Prostate gland (tissue), 2 donors: ENCODE data around the gene CLDN5. TPM values are rescaled to one million over a fixed set of nuclear protein-coding genes. Genes with fewer than 3 reads are reported as not detected.

Source experiments
- DNase-seq: peaks from one replicate; pipeline ENCODE4 v3.0.0-alpha.2; 2019; ENCODE audit warnings: low spot score
- H3K27ac ChIP-seq, 2 donors: fragments of 200-600 bp; sonication (generic); 2 replicates each; pipeline ENCODE4 v1.5.1; 2017 to 2019
- H3K27me3 ChIP-seq: fragments of 200-600 bp; sonication (generic); replicated peaks from 2 replicates; pipeline ENCODE4 v1.5.1; 2019; ENCODE audit not compliant: insufficient read depth
- H3K36me3 ChIP-seq, 2 donors: fragments of 200-600 bp; sonication (generic); 1 replicate in 1 of 2; 2 replicates in 1 of 2; pipeline versions ENCODE4 v1.5.1 to v1.8.1; 2017 to 2019
- H3K4me1 ChIP-seq: fragments of 200-600 bp; sonication (generic); replicated peaks from 2 replicates; pipeline ENCODE4 v1.5.1; 2019
- H3K4me3 ChIP-seq, 2 donors: fragments of 200-600 bp; sonication (generic); 2 replicates each; pipeline ENCODE4 v1.5.1; 2017 to 2019
- H3K9me3 ChIP-seq: fragments of 200-600 bp; sonication (generic); 2 replicates; pipeline ENCODE4 v1.5.1; 2017
- POLR2A ChIP-seq: fragments of 450-650 bp; IDR thresholded peaks from one replicate; pipeline ENCODE4 v1.6.1; 2016; ENCODE audit warnings: antibody characterized with exemption, mild to moderate bottlenecking
- POLR2AphosphoS5 ChIP-seq: sonication (generic); formaldehyde crosslinking; IDR thresholded peaks from one replicate; pipeline ENCODE4 v1.6.1; 2017; ENCODE audit warnings: antibody characterized with exemption
- WGBS: methylation state at CpG from one replicate; pipeline ENCODE4 v1.1.5; 2018; 5-methylcytosine and 5-hydroxymethylcytosine counted together
- intact Hi-C: fragments of 100-400 bp; cut with DNase I; formaldehyde crosslinking; loops from one replicate; pipeline ENCODE4 v1.14.2; 2022
- total RNA-seq, 2 donors: library from RNA; depleted of rRNA; stranded (reverse); fragments of >200 nt; gene quantifications; one replicate each; pipeline ENCODE4 v1.1.0, GENCODE V29; 2016
- TF ChIP-seq, protein P1 (sequence below), 4 experiments: fragments of 200-600 bp in 2 of 4; fragments of 450-650 bp in 2 of 4; sonication (generic) in 2 of 4; IDR thresholded peaks; 1 replicate in 3 of 4; 2 replicates in 1 of 4; pipeline ENCODE4 v1.5.1; 2016 to 2019; ENCODE audit warnings: antibody characterized with exemption in 4 of 4, mild to moderate bottlenecking in 2 of 4, moderate library complexity in 2 of 4

The CLDN5 gene
- total RNA-seq, 2 donors from 2014 or later = 31.9 to 46.9 TPM

- intact Hi-C loops = no loop called here
- Histone ChIP-seq H3K4me3 (no peak overlapping the region), H3K27ac (no peak overlapping the region), H3K4me1 (no peaks in the 10 kb centered on the region), H3K27me3 (no peaks in the 10 kb centered on the region), H3K9me3 (no peaks in the 10 kb centered on the region), H3K36me3 (no peaks in the 10 kb centered on the region)
- TF ChIP-seq, protein P1, sequence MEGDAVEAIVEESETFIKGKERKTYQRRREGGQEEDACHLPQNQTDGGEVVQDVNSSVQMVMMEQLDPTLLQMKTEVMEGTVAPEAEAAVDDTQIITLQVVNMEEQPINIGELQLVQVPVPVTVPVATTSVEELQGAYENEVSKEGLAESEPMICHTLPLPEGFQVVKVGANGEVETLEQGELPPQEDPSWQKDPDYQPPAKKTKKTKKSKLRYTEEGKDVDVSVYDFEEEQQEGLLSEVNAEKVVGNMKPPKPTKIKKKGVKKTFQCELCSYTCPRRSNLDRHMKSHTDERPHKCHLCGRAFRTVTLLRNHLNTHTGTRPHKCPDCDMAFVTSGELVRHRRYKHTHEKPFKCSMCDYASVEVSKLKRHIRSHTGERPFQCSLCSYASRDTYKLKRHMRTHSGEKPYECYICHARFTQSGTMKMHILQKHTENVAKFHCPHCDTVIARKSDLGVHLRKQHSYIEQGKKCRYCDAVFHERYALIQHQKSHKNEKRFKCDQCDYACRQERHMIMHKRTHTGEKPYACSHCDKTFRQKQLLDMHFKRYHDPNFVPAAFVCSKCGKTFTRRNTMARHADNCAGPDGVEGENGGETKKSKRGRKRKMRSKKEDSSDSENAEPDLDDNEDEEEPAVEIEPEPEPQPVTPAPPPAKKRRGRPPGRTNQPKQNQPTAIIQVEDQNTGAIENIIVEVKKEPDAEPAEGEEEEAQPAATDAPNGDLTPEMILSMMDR (IDR thresholded peaks at IDR 0.05) = no peak
- TF ChIP-seq POLR2A (no peak), POLR2AphosphoS5 (no peak)
- DNase-seq = no peak
- WGBS = 73% methylated on average over 11 of the region's 11 CpGs
Observed at GRCh38 chr22:19565382-19566278, 41.4 kb upstream of the CLDN5 start.

- no peaks in the 10 kb centered on the region for H3K9me3 ChIP-seq
- intact Hi-C loops = no loop called here
- H3K4me1 ChIP-seq = no peaks in the 10 kb centered on the region
- no peaks in the 10 kb centered on the region for H3K36me3 ChIP-seq
- 100% methylated on average over 2 of the region's 2 CpGs for WGBS
- no peak for TF ChIP-seq POLR2A
- TF ChIP-seq, protein P1 (IDR thresholded peaks at IDR 0.05) = no peak
- no peak for TF ChIP-seq POLR2AphosphoS5
- H3K27me3 ChIP-seq = no peaks in the 10 kb centered on the region
- H3K4me3 ChIP-seq = no peak overlapping the region
- H3K27ac ChIP-seq = no peak overlapping the region
- no peak for DNase-seq
Observed at GRCh38 chr22:19559956-19560355, 35.7 kb upstream of the CLDN5 start.

DNA sequence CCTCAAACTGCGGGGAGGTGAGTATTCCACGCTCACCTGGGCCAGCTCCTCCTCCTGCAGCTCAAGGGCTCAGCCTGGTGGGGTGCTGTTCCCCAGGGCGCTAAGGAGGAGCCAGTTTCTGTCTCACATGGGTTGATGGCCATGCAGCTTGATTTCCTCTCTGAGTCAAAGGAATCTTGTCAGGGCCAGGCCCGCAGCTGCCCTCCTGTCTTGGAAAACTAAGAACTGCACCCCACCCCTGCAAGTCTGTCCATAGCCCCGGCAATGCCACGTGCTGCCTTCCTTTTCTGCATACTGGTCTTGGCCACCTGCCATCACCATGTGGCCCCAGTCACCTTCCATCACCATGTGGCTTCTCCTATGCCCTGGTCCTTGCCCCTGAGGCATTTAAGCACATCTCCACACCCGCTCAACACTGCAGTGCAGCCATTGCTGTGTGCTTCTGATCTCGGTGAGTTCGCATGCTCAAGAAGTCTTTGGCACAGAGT is 35.2 kb upstream of the CLDN5 start:
- intact Hi-C loops = no loop called here
- no peak for DNase-seq
- Histone ChIP-seq H3K27ac (no peak overlapping the region), H3K36me3 (no peaks in the 10 kb centered on the region), H3K4me1 (no peaks in the 10 kb centered on the region), H3K27me3 (no peaks in the 10 kb centered on the region), H3K9me3 (no peaks in the 10 kb centered on the region), H3K4me3 (no peak overlapping the region)
- TF ChIP-seq POLR2AphosphoS5 (no peak), POLR2A (no peak)
- TF ChIP-seq, protein P1 (IDR thresholded peaks at IDR 0.05) = no peak
- WGBS = 64% methylated on average over 9 of the region's 9 CpGs

DNA sequence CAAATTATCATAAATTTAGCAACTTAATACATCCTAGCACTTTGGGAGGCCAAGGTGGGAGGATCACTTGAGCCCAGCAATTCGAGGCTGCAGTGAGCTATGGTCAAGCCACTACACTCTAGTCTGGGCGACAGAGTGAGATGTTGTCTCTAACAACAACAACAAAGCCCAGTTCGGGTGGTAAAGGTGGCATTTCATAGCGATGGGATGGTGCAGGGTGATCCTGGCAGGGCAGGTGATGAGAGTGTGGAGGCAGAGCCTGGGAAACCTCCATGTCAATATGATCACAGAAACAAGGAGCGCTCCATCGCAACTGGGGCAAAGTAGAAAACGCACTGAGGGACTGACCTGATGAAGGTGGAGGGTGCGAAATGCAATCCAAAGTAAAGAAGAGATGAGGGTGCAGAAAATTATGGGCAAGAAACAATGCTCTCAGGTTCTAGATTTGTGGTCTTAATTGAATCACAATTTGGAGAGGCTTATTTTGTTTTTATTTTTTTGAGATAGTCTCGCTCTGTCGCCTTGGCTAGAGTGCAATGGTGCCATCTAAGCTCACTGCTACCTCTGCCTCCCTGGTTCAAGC is 32.8 kb upstream of the CLDN5 start:
- no peak for DNase-seq
- H3K9me3 ChIP-seq = no peaks in the 10 kb centered on the region
- TF ChIP-seq POLR2A = no peak
- no peak for TF ChIP-seq POLR2AphosphoS5
- TF ChIP-seq, protein P1 (IDR thresholded peaks at IDR 0.05) = no peak
- intact Hi-C loops = no loop called here
- H3K36me3 ChIP-seq = no peaks in the 10 kb centered on the region
- H3K27ac ChIP-seq = no peak overlapping the region
- WGBS = 92% methylated on average over 10 of the region's 10 CpGs
- H3K4me3 ChIP-seq = no peak overlapping the region
- H3K27me3 ChIP-seq = no peaks in the 10 kb centered on the region
- no peaks in the 10 kb centered on the region for H3K4me1 ChIP-seq
